Measurements from ENCODE around the gene CDH4.

DNA sequence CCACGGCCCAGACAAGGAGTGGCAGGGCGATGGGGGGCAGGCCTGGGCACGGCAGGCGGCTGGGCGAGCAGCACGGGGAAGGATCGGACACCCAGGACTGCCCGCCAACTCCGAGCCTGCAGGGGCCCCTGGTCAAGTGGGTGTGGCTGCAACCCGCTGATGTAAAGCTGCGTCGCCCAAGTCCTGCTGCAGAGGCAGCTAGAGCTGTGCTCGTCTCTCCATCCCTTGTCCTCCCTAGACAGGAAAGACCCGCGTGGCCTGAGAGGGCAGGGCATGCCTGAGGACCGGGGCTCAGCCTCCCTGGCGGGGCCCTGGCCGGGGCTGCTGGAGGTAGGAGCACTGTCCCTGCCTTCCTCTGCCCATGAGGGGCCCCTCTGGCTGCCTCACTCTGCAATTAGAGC lies 281.2 kb downstream of the CDH4 start:
- TF ChIP-seq, protein P1, sequence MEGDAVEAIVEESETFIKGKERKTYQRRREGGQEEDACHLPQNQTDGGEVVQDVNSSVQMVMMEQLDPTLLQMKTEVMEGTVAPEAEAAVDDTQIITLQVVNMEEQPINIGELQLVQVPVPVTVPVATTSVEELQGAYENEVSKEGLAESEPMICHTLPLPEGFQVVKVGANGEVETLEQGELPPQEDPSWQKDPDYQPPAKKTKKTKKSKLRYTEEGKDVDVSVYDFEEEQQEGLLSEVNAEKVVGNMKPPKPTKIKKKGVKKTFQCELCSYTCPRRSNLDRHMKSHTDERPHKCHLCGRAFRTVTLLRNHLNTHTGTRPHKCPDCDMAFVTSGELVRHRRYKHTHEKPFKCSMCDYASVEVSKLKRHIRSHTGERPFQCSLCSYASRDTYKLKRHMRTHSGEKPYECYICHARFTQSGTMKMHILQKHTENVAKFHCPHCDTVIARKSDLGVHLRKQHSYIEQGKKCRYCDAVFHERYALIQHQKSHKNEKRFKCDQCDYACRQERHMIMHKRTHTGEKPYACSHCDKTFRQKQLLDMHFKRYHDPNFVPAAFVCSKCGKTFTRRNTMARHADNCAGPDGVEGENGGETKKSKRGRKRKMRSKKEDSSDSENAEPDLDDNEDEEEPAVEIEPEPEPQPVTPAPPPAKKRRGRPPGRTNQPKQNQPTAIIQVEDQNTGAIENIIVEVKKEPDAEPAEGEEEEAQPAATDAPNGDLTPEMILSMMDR (IDR thresholded peaks at IDR 0.05) = no peak
- TF ChIP-seq POLR2AphosphoS5 (IDR thresholded peaks at IDR 0.05) = no peak
- no peak for TF ChIP-seq POLR2A (IDR thresholded peaks at IDR 0.05)
